AG09319 (cell line): Measurements from ENCODE around the gene GLT1D1.
"Not testable (repeated sequence)": the region's sequence is repeated elsewhere in the genome, so short reads cannot be mapped to it uniquely, and the experiment has no call there.

ENCODE experiments used
- DNase-seq: peaks from one replicate; pipeline ENCODE4 v3.0.0-alpha.2; 2010; ENCODE audit warnings: low read depth; ENCODE audit errors: extremely low read depth
- TF ChIP-seq, protein P1 (sequence below): IDR thresholded peaks from 2 replicates; pipeline ENCODE4 v1.5.1; 2011; ENCODE audit warnings: low read depth, mild to moderate bottlenecking, inconsistent platforms, low read length, moderate library complexity

Gene GLT1D1

DNA sequence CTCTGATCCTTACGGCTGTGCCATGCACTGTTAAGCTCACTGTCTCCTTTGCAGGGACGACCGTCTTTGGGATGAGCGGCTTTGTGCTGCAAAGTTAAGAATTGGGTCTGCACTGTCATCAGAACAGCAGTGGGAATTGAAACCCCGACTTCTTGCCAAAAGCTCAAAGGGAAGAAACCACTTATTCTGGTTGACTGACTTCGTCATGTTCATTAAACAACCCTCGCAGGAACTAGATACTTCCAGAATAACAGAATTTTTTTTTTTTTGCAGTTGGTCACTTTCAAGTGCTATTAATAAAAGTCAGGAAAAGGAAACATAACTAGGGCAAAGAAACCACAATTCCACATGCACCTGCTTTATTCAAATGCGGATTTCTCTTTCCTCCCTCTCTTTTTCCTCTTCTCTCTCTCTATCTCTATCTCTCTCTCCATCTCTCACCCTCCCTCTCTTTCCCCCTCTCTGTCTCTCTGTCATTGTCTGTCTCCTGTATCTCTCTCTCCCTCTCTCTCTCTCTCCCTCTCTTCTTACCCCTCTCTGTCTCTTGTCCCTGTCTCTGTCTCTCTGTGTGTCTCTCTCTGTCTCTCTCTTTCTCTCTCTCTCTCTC is 12.3 kb upstream of the GLT1D1 start:
- DNase-seq: no peak
- TF ChIP-seq, protein P1, sequence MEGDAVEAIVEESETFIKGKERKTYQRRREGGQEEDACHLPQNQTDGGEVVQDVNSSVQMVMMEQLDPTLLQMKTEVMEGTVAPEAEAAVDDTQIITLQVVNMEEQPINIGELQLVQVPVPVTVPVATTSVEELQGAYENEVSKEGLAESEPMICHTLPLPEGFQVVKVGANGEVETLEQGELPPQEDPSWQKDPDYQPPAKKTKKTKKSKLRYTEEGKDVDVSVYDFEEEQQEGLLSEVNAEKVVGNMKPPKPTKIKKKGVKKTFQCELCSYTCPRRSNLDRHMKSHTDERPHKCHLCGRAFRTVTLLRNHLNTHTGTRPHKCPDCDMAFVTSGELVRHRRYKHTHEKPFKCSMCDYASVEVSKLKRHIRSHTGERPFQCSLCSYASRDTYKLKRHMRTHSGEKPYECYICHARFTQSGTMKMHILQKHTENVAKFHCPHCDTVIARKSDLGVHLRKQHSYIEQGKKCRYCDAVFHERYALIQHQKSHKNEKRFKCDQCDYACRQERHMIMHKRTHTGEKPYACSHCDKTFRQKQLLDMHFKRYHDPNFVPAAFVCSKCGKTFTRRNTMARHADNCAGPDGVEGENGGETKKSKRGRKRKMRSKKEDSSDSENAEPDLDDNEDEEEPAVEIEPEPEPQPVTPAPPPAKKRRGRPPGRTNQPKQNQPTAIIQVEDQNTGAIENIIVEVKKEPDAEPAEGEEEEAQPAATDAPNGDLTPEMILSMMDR: no peak

DNA sequence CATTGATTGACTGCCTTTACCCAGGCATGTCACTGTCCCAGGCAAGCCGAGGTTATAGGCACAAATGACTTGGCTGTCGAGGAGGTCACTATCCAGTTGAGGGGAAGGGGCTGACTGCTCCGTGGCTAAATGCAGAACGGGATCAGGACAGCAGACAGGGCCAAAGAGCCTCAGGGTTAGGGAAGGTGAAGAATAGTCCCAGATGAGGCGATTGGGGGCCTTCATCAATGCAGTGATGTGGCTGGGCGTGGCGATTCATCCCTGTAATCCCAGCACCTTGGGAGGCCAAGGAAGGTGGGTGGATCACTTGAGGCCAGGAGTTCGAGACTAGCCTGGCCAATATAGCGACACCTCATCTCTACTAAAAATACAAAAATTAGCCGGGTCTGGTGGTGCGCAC is 10.7 kb upstream of the GLT1D1 start:
- TF ChIP-seq, protein P1: no peak
- no peak for DNase-seq

DNA sequence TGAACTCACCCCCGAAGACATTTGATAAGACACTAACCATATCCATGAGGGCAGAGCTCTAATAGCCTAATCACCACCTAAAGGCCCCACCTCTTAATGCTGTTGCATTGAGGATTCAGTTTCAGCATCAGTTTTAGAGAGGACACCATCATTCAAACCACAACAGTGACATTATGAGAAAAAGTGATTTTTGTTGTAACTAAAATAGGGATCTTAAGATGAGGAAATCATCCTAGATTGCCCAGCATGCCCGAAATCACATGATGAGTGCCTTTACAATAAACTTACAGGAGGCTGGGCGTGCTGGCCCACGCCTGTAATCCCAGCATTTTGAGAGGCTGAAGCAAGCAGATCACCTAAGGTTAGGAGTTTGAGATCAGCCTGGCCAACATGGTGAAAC is 9.7 kb upstream of the GLT1D1 start:
- DNase-seq: no peak
- TF ChIP-seq, protein P1: no peak

DNA sequence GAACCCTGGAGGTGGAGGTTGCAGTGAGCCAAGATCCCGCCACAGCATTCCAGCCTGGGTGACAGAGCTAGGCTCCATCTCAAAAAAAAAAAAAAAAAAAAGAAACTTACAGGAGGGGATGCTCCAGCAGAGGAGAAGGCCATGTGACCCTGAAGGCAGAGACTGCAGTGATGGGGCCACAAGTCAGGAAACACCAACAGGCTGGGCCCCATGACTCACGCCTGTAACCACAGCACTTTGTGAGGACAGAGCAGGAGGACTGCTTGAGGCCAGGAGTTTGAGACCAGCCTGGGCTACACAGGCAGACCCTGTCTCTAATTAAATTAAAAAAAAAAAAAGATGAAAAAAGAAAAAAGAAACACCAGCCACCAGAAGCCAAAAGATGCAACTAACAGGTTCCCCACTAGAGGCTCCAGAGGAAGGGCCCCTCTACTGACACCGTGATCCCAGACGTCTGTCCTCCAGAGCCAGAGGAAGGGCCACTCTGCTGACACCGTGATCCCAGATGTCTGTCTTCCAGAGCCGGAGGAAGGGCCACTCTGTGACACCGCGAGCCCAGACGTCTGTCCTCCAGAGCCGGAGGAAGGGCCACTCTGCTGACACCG is 9.1 kb upstream of the GLT1D1 start:
- TF ChIP-seq, protein P1: no peak
- DNase-seq: no peak

DNA sequence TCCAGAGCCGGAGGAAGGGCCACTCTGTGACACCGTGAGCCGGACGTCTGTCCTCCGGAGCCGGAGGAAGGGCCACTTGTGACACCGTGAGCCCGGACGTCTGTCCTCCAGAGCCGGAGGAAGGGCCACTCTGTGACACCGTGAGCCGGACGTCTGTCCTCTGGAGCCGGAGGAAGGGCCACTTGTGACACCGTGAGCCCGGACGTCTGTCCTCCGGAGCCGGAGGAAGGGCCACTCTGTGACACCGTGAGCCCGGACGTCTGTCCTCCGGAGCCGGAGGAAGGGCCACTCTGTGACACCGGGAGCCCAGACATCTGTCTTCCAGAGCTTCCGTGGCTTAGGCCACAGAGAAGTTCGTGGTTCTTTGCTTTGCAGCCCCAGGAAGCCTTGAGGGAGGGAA is 6.6 kb upstream of the GLT1D1 start:
- DNase-seq: not testable (repeated sequence)

DNA sequence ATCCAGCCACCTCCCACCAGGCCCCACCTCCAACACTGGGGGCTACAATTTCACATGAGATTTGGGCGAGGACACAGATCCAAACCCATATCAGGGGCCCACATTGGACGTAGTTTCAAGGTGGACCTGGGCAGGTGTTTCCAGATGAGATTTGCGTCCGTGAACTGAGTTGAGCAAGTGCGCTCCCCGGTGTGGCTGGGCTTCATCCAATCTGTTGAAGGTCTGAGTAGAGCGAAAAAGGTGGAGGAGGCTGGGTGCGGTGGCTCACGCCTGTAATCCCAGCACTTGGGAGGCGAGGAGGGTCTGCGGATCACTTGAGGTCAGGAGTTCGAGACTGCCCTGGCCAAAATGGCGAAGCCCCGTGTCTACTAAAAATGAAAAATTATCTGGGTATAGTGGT is 4.9 kb upstream of the GLT1D1 start:
- TF ChIP-seq, protein P1: no peak
- DNase-seq: no peak

DNA sequence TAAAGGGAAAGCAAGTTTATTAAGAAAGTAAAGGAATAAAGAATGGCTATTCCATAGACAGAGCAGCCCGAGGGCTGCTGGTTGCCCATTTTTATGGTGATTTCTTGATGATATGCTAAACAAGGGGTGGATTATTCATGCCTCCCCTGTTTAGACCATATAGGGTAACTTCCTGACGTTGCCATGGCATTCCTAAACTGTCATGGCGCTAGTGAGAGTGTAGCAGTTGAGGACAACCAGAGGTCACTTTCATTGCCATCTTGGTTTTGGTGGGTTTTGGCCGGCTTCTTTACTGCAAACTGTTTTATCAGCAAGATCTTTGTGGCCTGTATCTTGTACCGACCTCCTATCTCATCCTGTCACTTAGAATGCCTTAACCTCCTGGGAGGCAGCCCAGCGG is 3.5 kb upstream of the GLT1D1 start:
- DNase-seq: not testable (repeated sequence)

DNA sequence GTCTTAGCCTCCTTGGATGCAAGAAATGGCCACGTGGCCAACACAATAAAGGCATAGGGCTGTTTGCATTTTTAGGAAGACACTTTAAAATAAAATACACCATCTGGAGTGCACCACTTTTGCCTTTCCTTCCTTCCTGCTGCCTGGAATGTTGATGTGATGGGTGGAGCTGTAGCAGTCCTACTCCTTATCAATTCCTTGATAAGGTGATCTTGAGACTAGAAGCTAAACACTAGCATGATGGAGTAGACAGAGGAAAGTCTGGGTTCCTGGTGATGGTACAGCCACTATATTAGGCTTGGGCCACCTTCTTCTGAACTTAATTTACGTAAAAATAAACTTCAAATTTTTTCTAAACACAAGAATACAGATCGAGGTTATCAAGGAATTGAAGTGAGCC is 2.9 kb upstream of the GLT1D1 start:
- TF ChIP-seq, protein P1: no peak
- no peak for DNase-seq

DNA sequence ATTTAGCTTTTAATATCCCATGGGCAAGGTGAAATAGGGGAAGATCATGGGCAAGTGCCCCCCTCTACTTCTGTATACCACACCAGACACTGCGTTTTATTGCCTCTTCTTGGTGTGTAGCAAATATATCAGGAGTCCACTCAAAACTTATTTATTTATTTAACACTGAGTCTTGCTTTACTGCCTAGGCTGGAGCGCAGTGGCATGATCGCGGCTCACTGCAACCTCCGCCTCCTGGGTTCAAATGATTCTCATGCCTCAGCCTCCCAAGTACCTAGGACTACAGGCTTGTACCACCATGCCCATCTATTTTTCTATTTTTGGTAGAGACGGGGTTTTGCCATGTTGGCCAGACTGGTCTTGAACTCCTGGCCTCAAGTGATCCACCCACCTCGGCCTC is 1.8 kb upstream of the GLT1D1 start:
- DNase-seq: not testable (repeated sequence)
